Left forelimb (tissue), 1 donor: ENCODE data around the gene PRPF40B.
"Not testable (repeated sequence)": the region's sequence is repeated elsewhere in the genome, so short reads cannot be mapped to it uniquely, and the experiment has no call there.

Experiments used
- DNase-seq: peaks from one replicate; pipeline ENCODE4 v3.0.0-alpha.2; 2018; ENCODE audit warnings: low spot score

Gene PRPF40B

DNA sequence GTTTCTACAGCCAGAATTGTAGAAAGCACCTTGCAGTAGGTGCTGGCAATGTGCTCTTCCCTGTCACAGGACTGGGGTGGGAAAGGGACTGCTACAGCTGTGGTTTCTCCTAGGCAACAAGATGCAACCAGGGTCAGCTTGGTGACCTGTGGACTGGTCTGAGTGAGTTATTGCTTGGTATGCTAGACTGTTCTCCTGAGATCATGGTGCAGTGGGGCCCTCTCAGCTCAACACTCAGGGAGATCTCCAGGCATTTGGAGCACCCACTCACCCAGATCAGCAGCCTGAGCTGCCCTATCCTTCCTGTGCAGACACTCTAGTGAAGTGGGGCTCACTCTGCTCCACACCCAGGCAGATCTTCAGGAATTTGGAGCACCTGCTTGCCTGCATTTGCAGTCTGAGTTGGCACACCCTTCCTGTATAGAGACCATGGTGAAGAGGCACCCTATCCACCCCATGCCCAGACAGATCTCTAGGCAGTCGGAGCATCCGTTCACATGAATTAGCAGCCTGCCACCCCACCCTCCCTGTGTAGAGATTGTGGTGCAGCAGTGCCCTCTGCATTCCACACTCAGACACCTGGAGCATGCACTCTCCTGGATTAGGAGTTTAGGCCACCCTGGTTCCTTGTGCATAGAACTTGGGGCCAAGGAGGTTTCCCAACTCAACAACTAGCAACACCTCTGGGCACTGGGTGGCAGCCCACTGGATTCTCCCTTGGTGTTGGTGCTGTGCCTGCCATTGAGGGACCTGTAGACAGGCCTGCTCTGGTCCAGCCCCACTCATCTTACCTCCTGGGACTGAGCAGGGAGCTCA is 14.1 kb upstream of the PRPF40B start:
- DNase-seq = no peak

DNA sequence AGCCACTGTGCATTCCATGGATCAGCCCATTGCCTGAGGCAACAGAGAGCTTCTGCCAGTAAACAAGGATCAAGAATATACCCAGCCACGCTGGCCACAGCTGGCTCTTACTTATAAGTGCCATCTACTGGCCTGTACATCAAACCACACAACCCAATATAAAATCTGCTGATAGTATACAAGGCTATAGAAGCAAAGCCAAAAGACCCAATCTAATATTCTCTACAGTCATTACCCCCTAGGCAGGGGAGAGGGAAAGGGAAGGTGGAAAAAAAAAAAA is 13.5 kb upstream of the PRPF40B start:
- no peak for DNase-seq

DNA sequence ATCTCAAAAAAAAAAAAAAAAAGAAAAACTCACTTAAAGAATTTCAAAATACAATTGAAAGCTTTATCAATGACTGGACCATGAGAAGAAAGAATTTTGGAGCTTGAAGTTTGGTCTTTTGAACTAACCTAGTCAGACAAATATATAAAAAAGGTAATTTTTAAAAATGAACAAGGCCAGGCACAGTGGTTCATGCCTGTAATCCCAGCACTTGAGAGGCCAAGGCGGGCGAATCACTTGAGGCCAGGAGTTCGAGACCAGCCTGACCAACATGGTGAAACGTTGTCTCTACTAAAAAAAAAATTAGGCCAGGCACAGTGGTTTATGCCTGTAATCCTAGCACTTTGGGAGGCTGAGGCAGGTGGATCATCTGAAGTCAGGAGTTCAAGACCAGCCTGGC is 12.6 kb upstream of the PRPF40B start:
- not testable (repeated sequence) for DNase-seq

DNA sequence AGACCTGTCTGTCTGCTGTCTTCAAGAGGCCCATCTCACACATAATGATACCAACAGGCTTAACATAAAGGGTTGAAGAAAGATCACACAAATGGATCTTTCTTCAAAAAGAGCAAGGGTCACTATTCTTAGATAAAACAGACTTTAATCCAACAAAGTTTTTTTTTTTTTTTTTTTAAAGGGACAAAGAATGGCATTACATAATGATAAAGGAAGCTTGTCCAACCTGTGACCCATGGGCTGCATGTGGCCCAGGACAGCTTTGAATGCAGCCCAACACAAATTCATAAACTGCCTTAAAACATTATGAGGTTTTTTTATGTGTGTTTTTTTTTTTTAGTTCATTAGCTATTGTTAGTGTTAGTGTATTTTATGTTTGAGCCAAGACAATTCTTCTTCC is 11.2 kb upstream of the PRPF40B start:
- DNase-seq = no peak

DNA sequence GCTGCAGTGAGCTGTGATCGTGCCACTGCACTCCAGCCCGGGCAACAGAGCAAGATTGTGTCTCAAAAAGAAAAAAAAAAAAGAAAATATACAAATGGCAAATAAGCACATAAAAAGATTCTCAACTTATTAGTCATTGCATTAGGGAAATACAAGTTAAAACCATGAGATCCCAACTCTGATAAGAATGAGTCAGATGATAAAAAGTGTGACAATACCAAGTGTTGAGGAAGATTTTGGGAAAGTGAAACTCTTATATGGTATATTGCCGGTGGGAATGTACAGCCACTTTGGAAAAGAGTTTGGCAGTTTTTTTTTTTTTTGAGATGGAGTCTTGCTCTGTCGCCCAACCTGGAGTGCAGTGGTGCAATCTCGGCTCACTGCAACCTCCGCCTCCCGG is 7.6 kb upstream of the PRPF40B start:
- DNase-seq = no peak

DNA sequence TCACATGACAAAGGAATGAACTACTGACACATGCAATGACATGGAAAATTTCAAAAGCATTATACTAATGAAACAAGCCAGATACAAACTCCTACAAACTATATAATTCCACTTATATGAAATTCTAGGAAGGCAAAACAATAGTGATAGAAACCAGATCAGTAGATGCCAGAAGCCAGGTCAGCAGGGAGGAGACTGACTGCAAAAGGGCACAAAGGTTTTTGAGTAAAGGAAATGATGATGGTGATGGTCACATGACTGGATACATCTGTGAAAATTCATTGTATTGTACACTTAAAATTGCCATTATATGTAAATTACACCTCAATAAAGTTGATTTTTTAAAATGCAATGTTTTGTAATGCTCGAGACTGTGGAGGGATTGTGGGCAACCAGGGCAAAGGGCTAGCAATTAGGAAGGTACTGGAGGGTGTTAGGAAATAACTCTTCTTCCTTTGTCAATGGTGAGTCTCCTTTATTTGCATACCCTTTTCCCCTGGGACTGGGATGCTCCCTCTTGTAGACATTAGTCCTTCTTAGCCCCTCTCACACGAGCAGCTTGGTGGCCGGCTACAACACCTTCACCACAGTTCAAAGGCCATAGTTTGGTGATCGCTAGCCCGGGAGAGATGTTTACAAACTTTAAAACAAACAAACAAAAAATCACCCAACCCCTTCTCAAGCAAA is 6.7 kb upstream of the PRPF40B start:
- DNase-seq = no peak

DNA sequence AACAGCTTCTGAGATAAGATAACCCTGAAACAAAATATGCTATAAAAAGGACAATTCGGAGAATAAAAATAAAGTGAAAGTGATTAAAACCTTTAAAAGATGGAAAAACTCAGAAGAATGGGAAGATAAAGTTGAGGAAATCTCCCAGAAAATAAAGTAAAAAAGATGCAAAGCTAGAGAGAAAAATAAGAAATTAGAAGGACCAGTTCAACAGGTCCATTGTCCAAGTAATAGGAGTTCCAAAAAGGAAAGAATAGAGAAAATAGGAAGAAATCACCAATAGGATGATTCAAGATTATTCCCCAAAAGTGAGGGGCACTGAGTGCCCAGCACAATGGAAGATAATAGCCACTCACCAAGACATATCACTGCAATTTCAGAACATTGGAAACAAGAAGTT is 4.8 kb upstream of the PRPF40B start:
- no peak for DNase-seq

DNA sequence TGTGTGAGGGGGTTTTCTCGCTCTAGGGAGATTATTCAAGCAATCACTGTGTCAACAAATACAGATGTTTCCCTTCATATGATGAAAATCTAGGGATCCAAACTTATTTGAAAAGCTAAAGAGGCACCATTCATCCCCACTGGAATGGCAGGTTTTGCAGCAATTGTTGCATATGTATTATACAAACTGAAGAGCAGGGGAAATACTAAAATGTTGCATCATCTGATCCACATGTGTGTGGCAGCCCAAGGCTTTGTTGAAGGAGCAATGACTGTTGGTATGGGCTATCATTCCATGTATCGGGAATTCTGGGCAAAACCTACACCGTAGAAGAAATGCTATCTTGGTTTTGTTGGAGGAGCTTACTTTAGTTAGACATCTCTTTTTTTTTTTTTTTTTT is 4.1 kb upstream of the PRPF40B start:
- DNase-seq = no peak

DNA sequence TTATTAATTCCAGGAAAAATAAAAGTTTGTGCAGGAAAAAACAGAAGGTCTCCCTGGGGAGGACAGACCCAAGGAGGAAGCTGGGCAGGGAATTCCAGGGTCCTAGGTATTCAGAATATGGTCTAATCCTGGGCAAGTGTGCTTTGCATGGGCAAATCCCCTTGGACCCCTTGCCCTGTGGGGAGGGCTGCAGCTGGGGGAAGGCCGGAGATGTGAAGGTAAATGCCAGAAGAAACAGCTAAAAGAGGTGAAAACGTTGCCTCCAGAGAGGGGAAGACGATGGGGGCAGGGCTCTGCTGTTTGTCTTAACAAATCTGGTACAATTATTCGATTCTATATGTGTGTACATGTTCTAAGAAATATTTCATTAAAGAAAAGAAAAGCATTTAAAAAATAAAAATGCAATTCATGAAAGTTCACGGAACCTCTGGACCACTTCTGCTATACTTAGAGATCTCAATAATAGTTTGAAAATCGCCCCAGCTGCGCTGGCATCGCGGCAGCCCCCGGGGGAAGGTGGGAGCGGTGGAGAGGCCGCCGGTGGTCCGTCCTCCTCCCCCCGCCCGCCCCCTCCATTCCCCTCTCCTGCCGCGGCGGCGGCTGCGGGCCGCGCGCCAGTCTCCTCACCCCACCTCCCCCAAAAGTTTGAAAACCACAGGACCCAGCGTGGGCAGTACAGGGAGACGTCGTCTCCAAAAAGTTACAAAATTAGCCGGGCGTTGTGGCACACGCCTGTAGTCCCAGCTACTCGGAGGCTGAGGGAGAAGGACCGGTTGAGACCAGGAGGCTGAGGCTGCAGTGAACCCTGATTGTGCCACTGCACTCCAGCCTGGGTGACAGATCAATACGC is 1.5 kb upstream of the PRPF40B start:
- DNase-seq = no peak

DNA sequence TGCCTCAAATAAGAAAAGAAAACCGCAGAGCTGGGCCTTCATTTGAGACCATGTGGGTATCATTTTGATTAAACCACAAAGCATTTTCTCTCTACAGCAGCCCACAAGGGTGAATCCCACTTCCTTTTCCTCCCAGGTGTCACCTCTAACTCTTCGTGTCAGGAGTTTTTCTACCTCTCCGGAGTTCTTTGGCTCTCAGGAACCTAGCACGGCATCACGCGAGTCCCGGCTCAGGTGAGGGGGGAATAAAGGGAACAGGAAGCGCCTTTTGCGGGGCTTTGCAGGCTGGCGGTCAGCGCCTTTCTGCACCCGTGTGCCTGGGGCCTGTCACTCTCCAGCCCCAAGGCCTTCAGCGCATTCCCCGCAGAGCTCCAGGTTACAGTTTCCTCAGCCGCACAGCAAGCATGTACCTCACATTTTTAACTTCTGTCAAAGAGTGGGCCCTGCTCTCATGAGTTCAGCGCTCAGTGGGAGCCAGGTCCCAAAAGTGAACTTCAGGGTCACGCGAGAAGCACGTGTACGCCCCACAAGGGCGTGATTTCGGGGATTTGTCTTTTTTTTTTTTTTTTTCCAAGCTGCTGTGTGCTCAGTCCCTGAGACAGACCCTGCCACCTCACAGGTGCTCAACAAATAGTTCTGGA is 740 bp upstream of the PRPF40B start:
- DNase-seq = no peak

DNA sequence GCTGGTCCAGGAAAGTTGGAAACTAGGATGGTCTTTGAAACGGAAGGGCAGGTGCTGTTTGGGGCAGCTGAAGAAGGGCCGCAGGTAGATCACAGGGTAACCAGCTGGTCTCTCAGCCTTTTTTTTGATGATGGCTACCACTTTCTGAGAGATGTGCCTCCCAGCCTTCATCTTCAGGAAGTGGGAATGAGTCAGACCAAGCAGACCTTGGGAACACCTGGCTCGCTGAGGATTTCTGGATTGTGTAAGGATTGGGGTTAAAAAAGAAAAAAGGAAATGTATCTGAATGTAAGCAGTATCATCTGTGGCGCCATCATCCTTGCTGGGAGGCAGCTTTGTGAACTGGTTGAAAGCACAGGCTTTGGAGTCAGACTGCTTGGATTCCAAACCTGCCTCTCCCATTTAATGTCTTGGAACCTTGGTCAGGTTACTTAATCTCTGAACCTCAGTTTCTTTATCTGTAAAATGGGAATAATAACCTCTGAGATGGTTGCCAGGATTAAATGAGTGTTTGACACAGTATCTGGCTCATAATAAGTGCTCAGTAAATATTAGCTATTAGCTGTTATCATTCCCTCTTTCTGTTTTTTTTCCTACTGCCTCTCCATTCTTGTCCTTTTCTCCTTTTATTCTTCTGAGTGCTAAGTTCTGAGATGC is 1.7 kb downstream of the PRPF40B start:
- no peak for DNase-seq

DNA sequence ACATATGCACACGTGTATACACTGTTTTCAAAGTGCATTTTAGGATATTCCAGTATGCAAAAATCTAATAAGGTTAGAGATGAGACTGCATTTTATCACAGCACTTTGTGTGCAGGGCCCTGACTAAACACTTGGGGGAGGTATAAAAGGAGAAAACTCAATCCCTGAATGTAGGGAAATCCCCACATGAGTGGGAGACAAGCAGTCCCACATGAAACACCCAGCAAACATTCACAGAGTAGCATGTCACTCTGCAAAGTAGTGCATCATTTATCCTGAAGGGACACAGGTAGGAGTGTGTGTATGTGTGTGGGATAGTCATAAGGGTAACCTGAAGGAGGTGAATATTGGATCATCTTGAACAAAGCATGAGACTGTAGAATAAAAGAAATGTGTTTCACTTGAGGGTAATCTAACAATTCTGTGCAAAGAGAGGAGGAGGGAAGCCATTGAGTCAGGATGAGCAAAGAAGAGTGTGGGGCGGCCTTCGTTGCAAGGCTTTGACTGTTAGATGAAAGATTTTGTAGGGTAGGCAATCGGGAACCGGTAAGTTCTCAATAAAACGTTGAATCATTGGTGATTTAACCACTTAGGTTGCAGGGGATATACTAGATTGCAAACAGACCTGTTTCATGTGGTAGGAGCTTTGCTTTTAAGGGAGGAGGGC is 2.9 kb downstream of the PRPF40B start:
- DNase-seq = no peak

DNA sequence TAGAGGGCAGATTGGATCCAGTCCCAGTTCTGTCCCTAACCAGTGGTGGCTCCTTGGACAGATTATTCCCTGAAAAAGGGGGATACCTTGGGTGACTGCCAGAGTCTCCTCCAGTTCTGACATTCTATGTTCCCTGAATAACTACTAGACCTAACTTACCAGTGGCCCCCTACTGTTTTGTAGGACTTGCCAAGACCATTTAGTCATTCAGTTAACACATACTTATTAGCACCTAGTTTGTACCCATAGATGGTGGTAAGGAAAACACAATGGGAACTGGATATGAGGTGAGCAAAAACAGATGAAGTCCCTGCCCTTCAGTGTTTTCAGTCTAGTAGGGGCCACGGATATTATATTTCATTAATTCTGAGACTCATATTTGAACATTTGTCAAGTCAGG is 3.5 kb downstream of the PRPF40B start:
- no peak for DNase-seq

DNA sequence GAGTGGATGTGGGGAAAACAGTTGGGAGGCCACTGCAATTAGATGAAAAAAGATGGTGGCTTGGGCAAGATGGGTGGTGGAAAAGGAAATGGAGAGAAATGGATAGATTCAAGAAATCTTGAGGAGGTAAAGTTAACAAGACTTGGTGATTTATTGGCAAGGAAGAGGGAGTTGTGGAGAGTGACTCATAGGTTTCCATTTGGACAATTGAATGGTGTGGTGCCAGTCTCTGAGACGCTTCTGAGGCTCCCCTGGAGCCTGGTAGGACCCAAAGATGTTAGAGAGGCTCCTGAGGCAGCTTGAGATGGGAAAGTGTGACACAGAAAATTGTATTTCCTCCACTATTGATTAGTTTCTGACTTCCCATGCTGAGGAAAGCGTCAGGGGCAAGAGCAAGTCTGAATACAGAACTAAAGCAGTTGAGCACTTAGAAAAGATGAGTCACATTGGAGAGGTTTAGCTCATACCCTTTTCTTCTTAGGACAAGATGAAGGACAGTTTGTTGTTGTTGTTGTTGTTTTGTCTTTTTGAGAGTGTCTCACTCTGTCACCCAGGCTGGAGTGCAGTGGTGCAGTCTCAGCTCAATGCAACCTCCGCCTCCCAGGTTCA is 4.5 kb downstream of the PRPF40B start:
- no peak for DNase-seq

DNA sequence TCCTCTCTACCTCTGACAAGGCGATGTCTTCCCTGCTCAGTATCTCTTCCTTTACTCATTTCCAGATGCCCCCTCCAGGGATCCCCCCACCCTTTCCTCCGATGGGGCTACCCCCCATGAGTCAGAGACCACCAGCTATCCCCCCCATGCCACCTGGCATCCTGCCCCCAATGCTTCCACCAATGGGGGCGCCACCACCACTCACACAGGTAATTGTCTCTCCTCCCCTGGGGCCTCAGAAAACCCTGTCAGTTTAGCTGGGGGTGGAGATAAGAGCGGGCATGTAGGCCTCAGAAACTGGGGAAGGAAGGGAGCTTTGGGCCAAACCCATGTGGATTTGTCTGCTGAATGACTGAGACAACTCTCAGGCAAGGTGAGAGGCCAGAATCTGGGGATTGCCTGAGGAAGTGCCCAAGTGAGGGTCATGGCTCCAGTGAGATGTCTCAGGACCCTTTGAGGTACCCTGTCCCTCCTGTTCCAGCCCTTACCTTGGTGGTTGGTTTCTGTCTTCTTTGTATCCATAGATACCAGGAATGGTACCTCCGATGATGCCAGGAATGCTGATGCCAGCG is 8.1 kb downstream of the PRPF40B start:
- no peak for DNase-seq

DNA sequence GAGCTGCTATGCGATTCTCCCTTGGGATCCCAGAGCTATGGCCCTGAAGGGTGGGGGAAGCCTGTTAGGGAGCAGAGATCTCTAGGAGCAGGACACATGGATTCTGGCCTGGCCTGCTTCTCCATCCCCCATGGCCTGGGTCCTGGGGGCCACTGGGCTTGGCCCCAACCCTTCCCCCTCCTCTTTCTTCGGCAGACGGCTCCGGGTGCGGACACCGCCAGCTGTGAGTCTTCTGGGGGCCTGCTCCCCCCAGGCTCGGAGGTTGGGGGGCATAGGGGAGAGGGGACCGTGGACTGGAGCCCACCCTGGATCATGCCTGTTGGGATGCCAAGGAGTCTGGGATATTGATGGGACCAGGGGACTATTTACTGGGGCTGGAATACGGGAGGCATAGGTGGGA is 9.0 kb downstream of the PRPF40B start:
- no peak for DNase-seq

DNA sequence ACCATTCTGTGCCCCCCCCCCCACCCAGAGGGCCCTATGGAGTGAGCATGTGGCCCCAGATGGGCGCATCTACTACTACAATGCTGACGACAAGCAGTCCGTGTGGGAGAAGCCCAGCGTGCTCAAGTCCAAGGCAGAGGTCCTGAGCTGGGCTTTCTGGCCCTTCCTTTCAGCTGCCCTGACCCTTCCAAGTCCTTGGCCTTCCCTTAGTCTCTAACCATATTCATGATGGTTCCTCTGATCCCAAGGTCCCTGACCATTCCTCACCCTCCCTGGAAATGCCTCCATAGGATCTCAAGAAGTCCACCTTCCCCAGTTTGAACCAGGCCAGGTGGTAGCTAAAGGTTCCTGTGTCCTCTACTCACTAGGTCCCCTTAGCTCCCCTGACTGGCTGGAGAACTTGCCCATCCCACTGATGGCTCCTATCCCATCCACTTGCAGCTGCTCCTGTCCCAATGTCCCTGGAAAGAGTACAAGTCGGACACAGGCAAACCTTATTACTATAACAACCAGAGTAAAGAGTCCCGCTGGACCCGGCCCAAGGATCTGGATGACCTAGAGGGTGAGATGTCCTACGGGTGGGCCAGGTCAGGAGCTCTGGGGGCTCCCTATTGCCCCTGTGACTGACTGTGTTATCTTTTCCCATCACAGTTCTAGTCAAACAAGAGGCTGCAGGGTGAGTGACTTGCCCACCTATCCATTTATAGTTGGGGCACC is 9.8 kb downstream of the PRPF40B start:
- DNase-seq = peak; percentile 65

DNA sequence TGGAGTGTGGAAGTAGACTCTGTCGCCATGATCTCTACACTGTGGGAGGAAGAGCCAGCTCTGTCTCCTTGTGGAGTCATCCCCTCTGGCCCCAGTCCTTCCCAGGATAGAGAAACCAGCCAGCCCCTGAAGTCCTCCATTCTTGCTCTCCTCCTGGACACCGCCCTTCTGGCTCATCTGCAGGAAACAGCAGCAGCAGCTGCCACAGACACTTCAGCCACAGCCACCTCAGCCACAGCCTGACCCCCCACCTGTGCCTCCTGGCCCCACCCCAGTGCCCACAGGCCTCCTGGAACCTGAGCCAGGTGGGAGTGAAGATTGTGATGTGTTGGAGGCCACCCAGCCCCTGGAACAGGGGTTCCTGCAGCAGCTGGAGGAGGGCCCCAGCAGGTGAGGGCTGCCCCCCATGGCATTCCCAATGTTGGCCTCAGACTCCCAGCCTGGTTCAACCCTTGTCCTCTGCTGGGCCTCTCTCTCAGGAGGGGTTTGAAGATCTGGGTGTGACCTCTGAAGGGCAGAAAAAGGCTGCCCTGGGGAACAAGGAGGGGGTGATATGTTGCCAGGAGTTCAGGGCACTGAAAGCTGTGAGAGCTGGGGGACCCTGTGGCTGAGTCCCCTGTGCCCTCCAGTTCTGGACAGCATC is 10.5 kb downstream of the PRPF40B start:
- peak; percentile 63 for DNase-seq

DNA sequence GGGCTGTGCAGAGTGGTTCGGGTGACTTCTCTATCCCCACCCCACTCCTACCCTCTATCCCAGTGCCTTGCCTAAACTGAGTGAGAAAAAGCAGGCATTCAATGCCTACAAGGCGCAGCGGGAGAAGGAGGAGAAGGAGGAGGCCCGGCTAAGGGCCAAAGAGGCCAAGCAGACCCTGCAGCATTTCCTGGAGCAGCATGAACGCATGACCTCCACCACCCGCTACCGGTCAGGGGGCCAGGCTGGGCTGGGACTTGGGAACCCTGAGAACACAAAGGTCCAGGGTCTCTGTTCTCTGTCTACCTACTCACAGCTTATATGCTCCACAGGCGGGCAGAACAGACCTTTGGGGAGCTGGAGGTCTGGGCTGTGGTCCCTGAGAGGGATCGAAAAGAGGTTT is 11.7 kb downstream of the PRPF40B start:
- DNase-seq = peak; percentile 30
